Measurements from ENCODE around the gene ETS1. TPM values are rescaled to one million over a fixed set of nuclear protein-coding genes. Genes with fewer than 3 reads are reported as not detected.

Gene ETS1
- total RNA-seq, 1 experiment from 2014 or later = 66.4 TPM

DNA sequence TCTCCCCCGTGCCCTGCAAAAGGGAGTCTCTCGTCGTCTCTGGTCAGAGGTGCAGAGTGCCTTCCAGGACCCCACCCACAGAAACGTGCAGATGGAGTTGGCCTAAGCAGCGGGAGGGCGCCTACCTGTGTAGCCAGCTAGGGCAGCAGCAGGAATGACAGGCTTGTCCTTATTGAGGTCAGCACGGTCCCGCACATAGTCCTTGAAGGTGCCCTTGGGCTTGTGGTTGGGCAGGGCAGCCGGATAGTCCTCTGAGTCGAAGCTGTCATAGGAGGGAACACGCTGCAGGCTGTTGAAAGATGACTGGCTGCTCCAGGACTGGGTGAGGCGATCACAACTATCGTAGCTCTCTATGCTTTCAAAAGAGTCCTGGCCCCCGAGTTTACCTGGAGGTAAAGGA, 107.3 kb downstream of the ETS1 start:
- POLR2A ChIA-PET = no interaction called here
- Histone ChIP-seq H3K27me3 (ENCODE audit: control insufficient read depth, insufficient read depth, low read length) (no peaks in the 10 kb centered on the region), H3K36me3 (ENCODE audit: control insufficient read depth, insufficient read depth, low read length) (peaks cover 30% of the 10 kb centered on the region), H3K27ac (ENCODE audit: low read length) (no peak overlapping the region), H3K4me3 (ENCODE audit: low read depth in 2 of 2, low read length in 2 of 2) (no peak overlapping the region), H3K9me3 (ENCODE audit: control insufficient read depth, insufficient read depth, low read depth, low read length) (no peaks in the 10 kb centered on the region), H3K4me1 (ENCODE audit: control insufficient read depth, insufficient read depth, low read length) (no peaks in the 10 kb centered on the region)
- BruUV-seq (replicated peaks) = no TSS peak
- CTCF ChIA-PET = no interaction called here
- intact Hi-C loops (cut with micrococcal nuclease; ENCODE audit: unreplicated experiment) = no loop called here
- in situ Hi-C loops (cut with HindIII; ENCODE audit: low pct_unique_long_range_greater_than_20kb, low sequenced_read_pairs) = no loop called here
- ATAC-seq (no peak), DNase-seq (ENCODE audit: low read depth, low spot score) (no peak)
- TF ChIP-seq, protein P1, sequence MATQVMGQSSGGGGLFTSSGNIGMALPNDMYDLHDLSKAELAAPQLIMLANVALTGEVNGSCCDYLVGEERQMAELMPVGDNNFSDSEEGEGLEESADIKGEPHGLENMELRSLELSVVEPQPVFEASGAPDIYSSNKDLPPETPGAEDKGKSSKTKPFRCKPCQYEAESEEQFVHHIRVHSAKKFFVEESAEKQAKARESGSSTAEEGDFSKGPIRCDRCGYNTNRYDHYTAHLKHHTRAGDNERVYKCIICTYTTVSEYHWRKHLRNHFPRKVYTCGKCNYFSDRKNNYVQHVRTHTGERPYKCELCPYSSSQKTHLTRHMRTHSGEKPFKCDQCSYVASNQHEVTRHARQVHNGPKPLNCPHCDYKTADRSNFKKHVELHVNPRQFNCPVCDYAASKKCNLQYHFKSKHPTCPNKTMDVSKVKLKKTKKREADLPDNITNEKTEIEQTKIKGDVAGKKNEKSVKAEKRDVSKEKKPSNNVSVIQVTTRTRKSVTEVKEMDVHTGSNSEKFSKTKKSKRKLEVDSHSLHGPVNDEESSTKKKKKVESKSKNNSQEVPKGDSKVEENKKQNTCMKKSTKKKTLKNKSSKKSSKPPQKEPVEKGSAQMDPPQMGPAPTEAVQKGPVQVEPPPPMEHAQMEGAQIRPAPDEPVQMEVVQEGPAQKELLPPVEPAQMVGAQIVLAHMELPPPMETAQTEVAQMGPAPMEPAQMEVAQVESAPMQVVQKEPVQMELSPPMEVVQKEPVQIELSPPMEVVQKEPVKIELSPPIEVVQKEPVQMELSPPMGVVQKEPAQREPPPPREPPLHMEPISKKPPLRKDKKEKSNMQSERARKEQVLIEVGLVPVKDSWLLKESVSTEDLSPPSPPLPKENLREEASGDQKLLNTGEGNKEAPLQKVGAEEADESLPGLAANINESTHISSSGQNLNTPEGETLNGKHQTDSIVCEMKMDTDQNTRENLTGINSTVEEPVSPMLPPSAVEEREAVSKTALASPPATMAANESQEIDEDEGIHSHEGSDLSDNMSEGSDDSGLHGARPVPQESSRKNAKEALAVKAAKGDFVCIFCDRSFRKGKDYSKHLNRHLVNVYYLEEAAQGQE (IDR thresholded peaks at IDR 0.05; ENCODE audit: insufficient read depth in 1 of 2, low read depth in 2 of 2, low read length in 1 of 2) = no peak
- TF ChIP-seq SIN3A (IDR thresholded peaks at IDR 0.05; ENCODE audit: borderline replicate concordance, insufficient read depth, low read depth, low read length) (no peak), POLR2AphosphoS5 (IDR thresholded peaks at IDR 0.05; ENCODE audit: low read depth, low read length) (no peak)

DNA sequence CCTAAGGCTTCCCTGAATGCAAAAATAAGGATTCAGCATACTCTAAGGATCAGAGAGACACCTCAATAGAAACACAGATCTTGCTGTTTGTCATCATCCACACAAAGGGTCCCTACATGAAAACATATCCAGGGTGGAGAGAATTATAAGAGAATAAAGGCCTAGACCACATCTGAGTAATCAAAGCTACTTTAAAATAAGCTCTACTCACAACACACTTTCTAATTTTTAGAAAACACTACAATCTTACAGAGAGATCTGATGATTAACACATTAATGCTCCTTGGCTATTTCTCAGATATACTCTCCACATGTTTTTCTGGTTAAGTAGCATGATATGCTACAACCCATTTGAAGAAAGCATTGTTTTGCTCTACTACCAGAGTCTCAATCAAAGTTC, 108.2 kb downstream of the ETS1 start:
- Histone ChIP-seq H3K27ac (ENCODE audit: low read length) (no peak overlapping the region), H3K4me1 (ENCODE audit: control insufficient read depth, insufficient read depth, low read length) (peaks cover under 1% of the 10 kb centered on the region; the same call in 1 of the 2 replicates), H3K36me3 (ENCODE audit: control insufficient read depth, insufficient read depth, low read length) (peaks cover 22% of the 10 kb centered on the region), H3K9me3 (ENCODE audit: control insufficient read depth, insufficient read depth, low read depth, low read length) (no peaks in the 10 kb centered on the region), H3K4me3 (ENCODE audit: low read depth in 2 of 2, low read length in 2 of 2) (no peak overlapping the region), H3K27me3 (ENCODE audit: control insufficient read depth, insufficient read depth, low read length) (no peaks in the 10 kb centered on the region)
- TF ChIP-seq, protein P1 (IDR thresholded peaks at IDR 0.05; ENCODE audit: insufficient read depth in 1 of 2, low read depth in 2 of 2, low read length in 1 of 2) = no peak
- POLR2A ChIA-PET = no interaction called here
- ATAC-seq (no peak), DNase-seq (ENCODE audit: low read depth, low spot score) (no peak)
- no TSS peak for BruUV-seq (replicated peaks)
- in situ Hi-C loops (cut with HindIII; ENCODE audit: low pct_unique_long_range_greater_than_20kb, low sequenced_read_pairs) (no loop called here), intact Hi-C loops (cut with micrococcal nuclease; ENCODE audit: unreplicated experiment) (loop anchor here (10.0 kb wide), 1 partner anchor 184 kb away; no protein-coding TSS in a partner anchor)
- CTCF ChIA-PET = no interaction called here

DNA sequence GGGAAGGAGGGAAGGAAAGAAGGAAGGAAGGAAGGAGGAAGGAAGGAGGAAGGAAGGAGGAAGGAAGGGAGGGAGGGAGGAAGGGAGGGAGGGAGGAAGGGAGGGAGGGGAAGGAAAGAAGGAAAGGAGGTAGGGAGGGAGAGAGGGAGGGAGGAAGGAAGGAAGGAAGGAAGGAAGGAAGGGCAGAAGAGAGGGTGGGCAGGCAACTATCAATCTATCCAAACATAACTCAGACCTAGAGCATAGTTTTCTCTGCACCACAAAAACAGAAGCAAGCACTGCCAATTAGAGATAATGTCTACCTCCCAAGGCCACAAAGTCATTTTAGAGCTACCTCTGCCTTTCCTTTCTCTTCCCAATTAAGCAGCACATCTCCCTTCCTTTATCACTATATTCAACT, 109.1 kb downstream of the ETS1 start:
- peaks cover 17% of the 10 kb centered on the region; the same call in 1 of the 2 replicates for H3K36me3 ChIP-seq (ENCODE audit: control insufficient read depth, insufficient read depth, low read length)
- POLR2A ChIA-PET = no interaction called here
- CTCF ChIA-PET = no interaction called here
- no peak overlapping the region for H3K4me3 ChIP-seq (ENCODE audit: low read depth in 2 of 2, low read length in 2 of 2)
- in situ Hi-C loops (cut with HindIII; ENCODE audit: low pct_unique_long_range_greater_than_20kb, low sequenced_read_pairs) = no loop called here
- no peak for DNase-seq (ENCODE audit: low read depth, low spot score)
- no TSS peak for BruUV-seq (replicated peaks)
- TF ChIP-seq POLR2AphosphoS5 (IDR thresholded peaks at IDR 0.05; ENCODE audit: low read depth, low read length) (no peak), TCF7L2 (IDR thresholded peaks at IDR 0.05; ENCODE audit: low read depth, low read length) (no peak), SIN3A (IDR thresholded peaks at IDR 0.05; ENCODE audit: borderline replicate concordance, insufficient read depth, low read depth, low read length) (no peak)
- TF ChIP-seq, protein P1 (IDR thresholded peaks at IDR 0.05; ENCODE audit: insufficient read depth in 1 of 2, low read depth in 2 of 2, low read length in 1 of 2) = no peak
- TF ChIP-seq, protein P2, sequence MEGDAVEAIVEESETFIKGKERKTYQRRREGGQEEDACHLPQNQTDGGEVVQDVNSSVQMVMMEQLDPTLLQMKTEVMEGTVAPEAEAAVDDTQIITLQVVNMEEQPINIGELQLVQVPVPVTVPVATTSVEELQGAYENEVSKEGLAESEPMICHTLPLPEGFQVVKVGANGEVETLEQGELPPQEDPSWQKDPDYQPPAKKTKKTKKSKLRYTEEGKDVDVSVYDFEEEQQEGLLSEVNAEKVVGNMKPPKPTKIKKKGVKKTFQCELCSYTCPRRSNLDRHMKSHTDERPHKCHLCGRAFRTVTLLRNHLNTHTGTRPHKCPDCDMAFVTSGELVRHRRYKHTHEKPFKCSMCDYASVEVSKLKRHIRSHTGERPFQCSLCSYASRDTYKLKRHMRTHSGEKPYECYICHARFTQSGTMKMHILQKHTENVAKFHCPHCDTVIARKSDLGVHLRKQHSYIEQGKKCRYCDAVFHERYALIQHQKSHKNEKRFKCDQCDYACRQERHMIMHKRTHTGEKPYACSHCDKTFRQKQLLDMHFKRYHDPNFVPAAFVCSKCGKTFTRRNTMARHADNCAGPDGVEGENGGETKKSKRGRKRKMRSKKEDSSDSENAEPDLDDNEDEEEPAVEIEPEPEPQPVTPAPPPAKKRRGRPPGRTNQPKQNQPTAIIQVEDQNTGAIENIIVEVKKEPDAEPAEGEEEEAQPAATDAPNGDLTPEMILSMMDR (IDR thresholded peaks at IDR 0.05) = no peak
- peaks cover 4% of the 10 kb centered on the region; the same call in 1 of the 2 replicates for H3K4me1 ChIP-seq (ENCODE audit: control insufficient read depth, insufficient read depth, low read length)
- intact Hi-C loops (cut with micrococcal nuclease; ENCODE audit: unreplicated experiment) = loop anchor here (10.0 kb wide), 1 partner anchor 184 kb away; no protein-coding TSS in a partner anchor
- ATAC-seq = no peak
- no peak overlapping the region for H3K27ac ChIP-seq (ENCODE audit: low read length)
- H3K27me3 ChIP-seq (ENCODE audit: control insufficient read depth, insufficient read depth, low read length) = no peaks in the 10 kb centered on the region
- no peaks in the 10 kb centered on the region for H3K9me3 ChIP-seq (ENCODE audit: control insufficient read depth, insufficient read depth, low read depth, low read length)
